Erythroblast (primary cell): ENCODE data around the gene FHDC1.

Source experiments
- DNase-seq, 2 experiments: peaks; one replicate each; lab custom pipeline; 2025; lab: John Stamatoyannopoulos, UW
- GATA1 ChIP-seq: IDR thresholded peaks from 2 replicates; pipeline ENCODE4 v1.6.1; 2011; ENCODE audit warnings: low read depth, mild to moderate bottlenecking, control low read depth, low read length, moderate library complexity
- POLR2A ChIP-seq: IDR thresholded peaks from 2 replicates; pipeline ENCODE4 v1.6.1; 2011; ENCODE audit warnings: mild to moderate bottlenecking, low read length

Gene FHDC1

GRCh38 chr4:152973629-152974467 is 37.7 kb downstream of the FHDC1 start:
- TF ChIP-seq POLR2A, result no peak
- no peak for TF ChIP-seq GATA1
- peak in 1 of 2 experiments; percentile 36 for DNase-seq

- TF ChIP-seq GATA1, result no peak
- DNase-seq, result peak in 1 of 2 experiments; percentile 36
Observed at GRCh38 chr4:152974468-152975379, 38.6 kb downstream of the FHDC1 start.

- peak in 1 of 2 experiments; percentile 29 for DNase-seq
- TF ChIP-seq POLR2A (peak; percentile 9), GATA1 (no peak)
Observed at GRCh38 chr4:152975380-152976211, 39.5 kb downstream of the FHDC1 start.

GRCh38 chr4:152976212-152976761 is 40.2 kb downstream of the FHDC1 start:
- no peak for DNase-seq
- TF ChIP-seq GATA1 (no peak), POLR2A (peak; percentile 8)

- TF ChIP-seq GATA1 (no peak), POLR2A (no peak)
- peak in 1 of 2 experiments; percentile 62 for DNase-seq
Observed at GRCh38 chr4:152979731-152980330, 43.7 kb downstream of the FHDC1 start.

GRCh38 chr4:152981278-152981677 is 45.2 kb downstream of the FHDC1 start:
- TF ChIP-seq POLR2A (no peak), GATA1 (no peak)
- DNase-seq, result peak in 1 of 2 experiments; percentile 32

- TF ChIP-seq GATA1, result no peak
- TF ChIP-seq POLR2A, result no peak
- no peak for DNase-seq
Observed at GRCh38 chr4:152981842-152982241, 45.7 kb downstream of the FHDC1 start.

- DNase-seq, result peak; percentile 10 to 16
- TF ChIP-seq GATA1 (no peak), POLR2A (no peak)
Observed at GRCh38 chr4:152983221-152983620, 47.1 kb downstream of the FHDC1 start.

- no peak for DNase-seq
- TF ChIP-seq GATA1 (no peak), POLR2A (no peak)
Observed at GRCh38 chr4:152983774-152984411, 47.8 kb downstream of the FHDC1 start.

GRCh38 chr4:152988721-152989553 is 52.8 kb downstream of the FHDC1 start:
- DNase-seq, result no peak
- TF ChIP-seq GATA1, result no peak
- no peak for TF ChIP-seq POLR2A

- no peak for DNase-seq
- TF ChIP-seq GATA1 (no peak), POLR2A (no peak)
Observed at GRCh38 chr4:152989554-152989970, 53.4 kb downstream of the FHDC1 start.
